HepG2 (cell line): ENCODE data around the gene SPIB.

Experiments used
- BCLAF1 ChIP-seq: fragments of 450-650 bp; IDR thresholded peaks from 2 replicates; pipeline ENCODE4 v1.6.1; 2017; ENCODE audit warnings: mild to moderate bottlenecking
- CENPBD1 ChIP-seq: sonication (generic); formaldehyde crosslinking; IDR thresholded peaks from 2 replicates; pipeline ENCODE4 v1.8.0; 2022; ENCODE audit warnings: missing genetic modification reagents, low read depth, mild to moderate bottlenecking, borderline replicate concordance
- CTCF ChIP-seq: sonication (generic); formaldehyde crosslinking; IDR thresholded peaks from 2 replicates; pipeline ENCODE4 v1.5.0; 2020; ENCODE audit warnings: mild to moderate bottlenecking, missing genetic modification reagents, moderate library complexity
- FOXP1 ChIP-seq, 2 experiments: fragments of 450-650 bp in 1 of 2; IDR thresholded peaks; 2 replicates each; pipeline ENCODE4 v1.6.1; 2017 to 2018; ENCODE audit warnings: antibody characterized with exemption in 1 of 2
- RNF219 ChIP-seq: sonication (generic); formaldehyde crosslinking; IDR thresholded peaks from 2 replicates; pipeline ENCODE4 v1.5.0; 2020; ENCODE audit warnings: mild to moderate bottlenecking, missing genetic modification reagents
- ZSCAN20 ChIP-seq: sonication (generic); formaldehyde crosslinking; IDR thresholded peaks from 2 replicates; pipeline ENCODE4 v1.4.0; 2020; ENCODE audit warnings: missing genetic modification reagents, mild to moderate bottlenecking, borderline replicate concordance

GRCh38 chr19:50451223-50451534 is 32.4 kb downstream of the SPIB start:
- TF ChIP-seq BCLAF1 (no peak), CENPBD1 (no peak), FOXP1 (IDR thresholded peaks at IDR 0.05) (no peak), FOXP1 (CRISPR knock-in tag; IDR thresholded peaks at IDR 0.05) (no peak), ZSCAN20 (CRISPR knock-in tag) (no peak), CTCF (CRISPR knock-in tag) (no peak), RNF219 (CRISPR knock-in tag) (no peak)
